HG03342 (cell line): ENCODE data around the gene BACE2.

Experiments
- ATAC-seq: cut with Tn5 transposase; IDR thresholded peaks from one replicate; pipeline ENCODE4 v1.9.1; 2021; ENCODE audit warnings: mild to moderate bottlenecking, moderate library complexity; ENCODE audit not compliant: unreplicated experiment

BACE2 gene

DNA sequence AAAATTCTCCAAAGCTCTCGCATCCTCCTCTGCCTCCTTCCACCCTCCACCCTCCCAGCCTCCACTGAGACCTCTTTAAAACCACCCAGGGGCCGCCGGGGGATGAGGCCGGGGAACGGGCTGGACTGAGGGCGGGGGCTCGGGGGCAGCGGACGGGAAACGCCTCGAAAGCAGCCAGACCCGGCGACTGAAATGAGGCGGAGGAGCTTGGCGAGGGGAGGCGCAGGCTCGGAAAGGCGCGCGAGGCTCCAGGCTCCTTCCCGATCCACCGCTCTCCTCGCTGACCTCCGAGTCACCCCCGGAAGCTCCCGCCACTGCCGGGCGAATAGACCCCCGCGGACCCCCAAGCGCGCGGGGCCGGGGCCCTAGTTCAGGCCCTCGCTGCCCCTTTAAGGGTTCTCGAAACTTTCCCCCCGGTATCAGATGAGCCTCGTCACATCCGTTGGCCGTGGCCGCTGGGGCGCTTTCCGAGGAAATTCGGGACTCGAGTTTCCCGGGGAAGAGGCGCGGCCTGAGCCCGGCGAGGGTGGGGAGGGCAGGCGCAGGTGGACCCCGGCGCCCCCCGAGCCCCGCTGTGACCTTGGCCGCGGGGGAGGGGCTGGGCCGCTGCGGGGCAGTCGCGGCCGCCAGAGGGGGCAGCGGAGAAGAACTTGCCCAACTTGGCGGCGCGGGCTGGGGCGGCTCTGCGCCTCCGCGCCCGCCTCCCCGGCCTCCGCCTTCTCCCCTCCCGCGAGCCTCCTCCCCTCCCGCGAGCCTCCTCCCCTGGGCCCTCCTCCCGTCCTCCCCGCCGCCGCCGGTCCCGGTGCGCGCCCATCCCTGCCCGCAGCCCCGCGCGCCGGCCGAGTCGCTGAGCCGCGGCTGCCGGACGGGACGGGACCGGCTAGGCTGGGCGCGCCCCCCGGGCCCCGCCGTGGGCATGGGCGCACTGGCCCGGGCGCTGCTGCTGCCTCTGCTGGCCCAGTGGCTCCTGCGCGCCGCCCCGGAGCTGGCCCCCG lies at the start of gene BACE2:
Gene BACE2, plus strand, starts transcription at position 813 of the 995 bp plus-strand sequence. Its CDS starts 104 bp downstream, at position 917.
- no peak for ATAC-seq

DNA sequence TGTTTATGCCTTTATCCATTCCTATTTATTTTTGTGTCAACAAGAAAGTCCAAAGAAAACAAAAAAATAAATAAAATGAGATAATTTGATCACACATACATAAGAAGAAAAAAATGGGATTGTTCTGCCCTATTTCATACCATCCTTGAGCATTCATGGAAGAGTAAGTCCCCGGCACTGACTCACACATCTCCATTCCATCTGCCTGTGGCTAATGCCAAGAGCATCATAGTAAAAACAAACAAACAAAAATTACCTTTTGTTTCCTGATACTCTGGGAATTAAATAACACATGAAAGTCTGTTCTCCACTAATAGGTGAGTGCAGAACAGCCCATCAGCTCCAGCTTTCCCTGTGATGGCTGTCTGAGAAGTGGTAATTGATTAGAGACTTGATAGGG lies 48.1 kb upstream of the BACE2 start:
- ATAC-seq, result no peak

DNA sequence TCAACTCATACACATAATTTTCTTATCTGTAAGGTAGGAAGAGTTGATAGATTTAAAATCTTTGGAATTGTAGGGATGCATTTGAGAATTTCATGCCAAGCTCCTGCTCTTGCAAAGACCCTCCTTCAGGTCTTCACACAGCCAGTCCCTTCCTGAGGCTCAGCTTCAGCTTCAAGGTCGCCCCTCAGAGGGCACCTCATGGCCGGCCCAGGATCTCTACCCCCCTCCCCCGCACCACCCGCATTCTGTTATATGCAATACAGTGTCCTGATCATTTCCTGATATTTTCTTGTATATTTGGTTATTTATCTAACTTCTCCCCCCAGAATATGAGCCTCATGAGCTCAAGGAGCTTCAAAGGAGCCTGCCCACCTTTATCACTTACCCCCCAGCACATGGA lies 47.0 kb upstream of the BACE2 start:
- ATAC-seq, result no peak

DNA sequence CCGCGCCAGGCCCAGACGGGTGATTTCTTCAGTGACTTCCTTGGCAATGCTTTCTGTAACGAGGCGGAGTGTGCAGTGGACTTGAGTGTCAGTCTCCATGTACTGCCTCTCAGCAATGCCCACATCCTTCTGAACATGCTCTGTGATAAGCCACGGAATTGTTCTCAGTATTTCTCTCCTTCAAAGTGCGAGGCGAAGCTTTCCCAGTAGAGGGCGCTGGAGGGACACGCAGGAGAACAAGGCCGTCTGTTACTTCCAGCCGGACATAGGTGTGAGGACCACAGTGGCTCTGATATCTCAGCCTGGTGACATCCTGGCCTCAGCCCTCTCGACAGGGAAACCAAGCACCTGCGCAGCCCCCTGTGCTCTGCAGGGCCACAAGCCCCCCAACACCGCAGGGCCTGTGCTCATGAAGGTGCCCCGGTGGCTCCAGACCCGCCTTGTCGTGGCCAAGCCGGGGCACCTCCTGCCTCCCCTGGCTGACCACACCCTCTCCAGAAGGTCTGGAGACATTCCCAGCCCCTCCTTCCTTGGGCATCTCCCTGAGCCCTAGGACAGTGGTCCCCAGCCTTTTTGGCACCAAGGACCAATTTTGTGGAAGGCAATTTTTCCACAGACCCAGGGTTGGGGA lies 46.1 kb upstream of the BACE2 start:
- ATAC-seq, result no peak

DNA sequence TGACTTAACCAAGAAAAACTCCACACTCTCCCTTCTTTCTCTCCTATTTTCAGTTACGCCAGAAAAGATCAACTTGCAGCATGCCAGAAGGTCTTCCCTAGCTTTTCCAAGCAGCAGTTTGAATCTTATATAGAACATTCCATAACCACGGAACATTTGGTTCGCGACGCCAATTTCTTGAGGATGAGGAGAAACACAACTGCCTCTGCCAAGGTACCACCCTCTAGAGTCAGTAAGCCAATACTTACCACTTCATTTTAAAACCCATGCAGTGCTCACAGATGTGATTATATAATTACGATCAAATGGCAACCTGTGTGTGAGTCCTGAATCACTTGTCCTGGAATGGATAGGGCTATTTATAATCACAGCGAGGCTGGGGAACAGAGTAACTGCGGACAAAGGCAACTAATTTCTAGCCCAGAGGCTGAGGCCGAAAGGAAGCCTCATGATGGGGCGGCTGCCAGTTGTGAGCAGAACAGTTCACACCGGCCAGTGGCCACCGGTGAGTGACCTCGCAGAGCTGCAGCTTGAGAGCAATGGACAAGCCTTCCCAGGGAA lies 43.2 kb upstream of the BACE2 start:
- no peak for ATAC-seq

DNA sequence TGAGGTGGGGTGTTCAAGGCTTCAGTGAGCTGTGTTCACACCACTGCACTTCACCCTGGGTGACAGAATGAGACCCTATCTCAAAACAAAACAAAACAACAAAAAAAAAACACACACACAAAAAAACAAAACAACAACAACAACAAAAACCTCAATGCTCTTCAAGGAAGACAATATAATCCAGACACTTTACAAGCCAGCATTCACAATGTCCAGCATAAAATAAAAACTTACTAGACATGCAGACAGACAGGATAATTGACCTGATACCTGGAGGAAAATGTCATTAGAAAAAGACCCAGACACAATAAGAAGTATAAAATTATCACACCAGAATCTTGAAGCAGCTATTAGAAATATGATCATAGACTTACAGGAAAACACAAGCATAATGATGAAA lies 39.0 kb upstream of the BACE2 start:
- no peak for ATAC-seq

DNA sequence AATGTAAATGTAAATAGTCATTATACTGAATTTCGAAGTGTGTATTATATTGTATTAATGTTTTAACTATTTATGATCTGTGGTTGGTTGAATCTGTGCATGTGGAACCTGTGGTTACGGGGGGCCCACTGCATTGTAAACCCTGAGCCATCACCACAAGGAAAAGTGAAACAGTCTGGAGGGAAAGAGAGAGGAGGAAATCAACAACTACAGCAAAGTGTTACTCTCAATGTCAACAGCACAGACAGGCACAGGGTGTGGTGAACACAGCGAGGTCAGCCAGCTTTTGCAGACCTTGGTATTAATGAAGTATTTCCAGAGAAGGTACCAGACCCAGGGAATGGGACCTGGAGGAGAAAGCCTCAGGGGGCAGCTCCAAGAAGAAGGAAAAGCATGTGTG lies 37.1 kb upstream of the BACE2 start:
- no peak for ATAC-seq

DNA sequence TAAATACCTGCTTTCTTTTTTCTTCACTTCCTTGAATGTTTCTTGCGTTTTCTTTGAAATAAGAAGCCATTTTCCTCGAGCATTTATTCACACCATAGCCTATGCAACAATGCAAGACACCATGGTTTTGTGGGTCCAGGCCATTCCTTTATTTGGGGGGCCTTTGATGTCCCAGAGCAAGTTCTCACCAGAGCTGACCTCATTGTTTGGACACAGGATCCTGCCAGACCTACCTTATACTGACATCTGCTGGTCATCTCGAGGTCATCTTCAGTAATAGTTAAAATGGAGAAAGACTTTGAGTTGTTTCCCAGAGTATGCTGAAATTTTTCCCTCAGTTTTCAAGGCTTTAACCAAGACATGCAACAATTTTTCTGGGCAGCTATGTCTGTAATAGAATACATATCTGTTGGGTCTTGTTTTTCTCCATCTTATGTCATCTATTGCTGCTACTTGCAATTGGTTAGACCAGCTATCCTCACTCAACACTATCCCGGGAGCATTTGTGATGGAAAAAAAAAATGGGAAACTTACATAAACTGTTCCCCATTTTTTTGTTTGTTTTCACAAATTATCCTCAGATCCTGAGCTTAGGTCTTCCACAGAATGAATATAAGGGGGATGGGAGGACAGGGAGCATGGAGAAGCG lies 34.0 kb upstream of the BACE2 start:
- ATAC-seq, result no peak

DNA sequence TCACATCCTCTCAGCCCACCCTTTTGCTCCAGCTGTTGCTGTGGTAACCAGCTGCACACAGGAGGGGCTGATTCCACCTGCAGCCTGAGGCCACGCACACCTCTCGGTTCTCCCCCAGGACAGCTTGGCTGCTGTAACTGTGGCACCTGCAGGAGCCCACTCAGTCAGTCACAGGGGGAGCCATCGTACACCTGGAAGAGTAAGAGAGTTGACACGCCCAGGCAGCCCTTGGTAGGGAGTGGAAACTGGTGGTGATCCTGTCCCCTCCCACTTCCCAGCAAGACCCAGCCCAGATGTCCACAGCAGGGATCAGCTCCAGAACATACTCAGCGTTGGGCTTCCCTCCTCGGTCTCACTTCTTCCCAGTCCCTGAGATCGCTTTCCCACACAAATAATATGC lies 32.2 kb upstream of the BACE2 start:
- ATAC-seq, result no peak

DNA sequence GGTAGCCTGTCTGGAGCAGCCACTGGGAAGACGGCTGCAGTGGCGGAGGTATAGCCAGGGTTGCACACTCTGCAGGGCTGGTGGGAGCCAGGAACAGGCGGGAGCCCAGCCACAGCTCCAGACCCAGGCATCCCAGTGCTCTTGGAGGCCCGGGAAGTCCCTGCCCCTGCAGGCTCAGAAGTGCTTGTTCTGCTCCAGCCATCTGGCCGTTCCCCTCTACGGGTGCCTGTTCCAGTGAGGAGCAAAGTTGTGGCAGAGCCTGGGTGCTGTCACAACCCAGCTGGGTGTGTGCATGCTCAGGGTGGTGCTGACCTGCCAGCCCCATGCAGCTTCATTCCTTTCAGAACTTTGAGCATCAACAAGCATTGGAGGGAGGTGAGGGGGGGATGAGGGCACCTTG lies 31.7 kb upstream of the BACE2 start:
- no peak for ATAC-seq

DNA sequence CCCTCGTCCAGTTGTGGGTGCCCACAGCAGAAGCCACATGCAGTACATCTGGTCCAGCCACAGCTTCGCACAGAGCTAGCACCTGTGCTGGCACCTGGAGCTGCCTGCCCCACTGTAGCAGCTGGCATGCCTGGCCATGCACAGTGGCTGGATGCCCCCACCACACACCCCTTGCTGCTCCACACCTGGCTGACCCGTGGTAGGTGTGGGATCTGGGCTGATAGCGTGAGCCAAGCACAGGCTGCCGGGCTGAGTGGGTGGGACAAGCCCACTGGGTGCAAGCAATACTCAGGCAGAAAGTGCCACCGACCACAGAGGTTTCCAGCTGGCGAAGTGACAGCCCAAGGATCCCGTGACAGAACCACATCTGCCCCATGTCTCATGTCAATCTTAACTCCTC lies 30.6 kb upstream of the BACE2 start:
- no peak for ATAC-seq

DNA sequence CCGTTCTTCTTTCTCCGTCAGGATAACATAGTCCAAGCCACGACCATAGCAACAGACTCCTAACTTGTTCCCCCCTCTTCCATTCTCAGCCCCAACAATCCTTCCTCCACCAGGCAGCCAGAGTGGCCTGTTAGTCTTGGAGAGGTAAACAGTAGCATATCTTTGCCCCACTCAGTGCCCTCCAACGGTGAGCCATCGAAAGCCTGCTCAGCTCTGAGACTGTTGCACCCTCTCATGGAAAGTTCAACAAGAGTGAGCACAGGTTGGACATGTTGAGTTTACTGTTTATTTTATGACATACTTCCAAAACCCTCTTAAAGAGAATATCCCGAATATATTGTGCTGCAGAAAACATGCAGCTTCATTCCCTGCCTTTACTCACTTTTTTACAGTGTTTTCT lies 30.1 kb upstream of the BACE2 start:
- no peak for ATAC-seq

DNA sequence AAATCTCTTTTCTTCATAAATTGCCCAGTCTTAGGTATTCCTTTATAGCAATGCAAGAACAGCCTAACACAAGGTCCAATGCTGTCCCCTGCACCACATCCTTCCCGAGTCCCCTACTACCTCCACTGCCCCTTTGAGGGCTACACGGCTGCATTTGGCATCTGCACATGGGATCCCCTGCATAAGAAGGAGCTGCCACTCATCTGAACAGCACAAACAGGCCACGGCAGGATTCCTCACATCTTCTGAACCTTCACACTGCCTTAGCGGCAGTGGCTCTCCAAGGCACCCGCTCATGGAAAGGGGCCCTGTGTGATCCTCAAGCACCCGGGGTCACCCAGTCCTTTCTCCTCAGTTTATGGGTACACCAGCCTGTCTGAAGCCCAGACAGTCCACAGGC lies 29.2 kb upstream of the BACE2 start:
- ATAC-seq, result no peak

DNA sequence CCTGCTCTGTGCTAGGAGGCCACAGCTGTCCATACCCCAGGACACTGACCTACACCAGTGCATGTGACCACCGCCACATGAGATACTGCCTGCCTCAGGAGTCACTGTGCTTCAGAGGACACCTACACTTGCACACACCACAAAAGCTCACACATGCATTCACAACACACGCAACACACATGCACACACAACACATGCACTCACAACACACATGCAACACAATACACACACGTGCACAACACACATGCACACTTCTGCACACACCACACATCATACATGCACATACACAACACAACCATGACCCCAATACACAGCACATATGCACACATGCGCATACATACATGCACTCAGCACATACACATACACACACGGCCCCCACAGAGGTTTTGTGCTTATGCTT lies 28.7 kb upstream of the BACE2 start:
- no peak for ATAC-seq

DNA sequence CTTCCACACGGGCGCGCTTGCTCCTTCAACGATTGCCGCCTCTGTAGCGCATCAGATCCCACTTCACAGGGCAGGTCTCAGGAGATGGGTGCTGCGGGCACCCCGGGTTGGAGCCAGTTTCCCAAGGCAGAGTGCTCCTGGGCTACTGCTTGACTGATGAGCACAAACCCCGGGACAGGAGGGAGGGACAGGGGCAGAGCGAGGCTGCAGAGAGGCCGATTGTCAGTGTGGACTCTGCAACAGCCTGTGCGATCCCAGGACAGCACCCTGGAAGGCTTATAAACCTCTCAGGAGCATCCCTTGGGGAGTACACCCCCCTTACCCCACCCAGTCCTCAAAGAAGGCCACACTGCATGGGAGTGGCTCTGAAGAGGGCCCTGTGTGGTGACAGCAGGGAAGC lies 28.0 kb upstream of the BACE2 start:
- no peak for ATAC-seq

DNA sequence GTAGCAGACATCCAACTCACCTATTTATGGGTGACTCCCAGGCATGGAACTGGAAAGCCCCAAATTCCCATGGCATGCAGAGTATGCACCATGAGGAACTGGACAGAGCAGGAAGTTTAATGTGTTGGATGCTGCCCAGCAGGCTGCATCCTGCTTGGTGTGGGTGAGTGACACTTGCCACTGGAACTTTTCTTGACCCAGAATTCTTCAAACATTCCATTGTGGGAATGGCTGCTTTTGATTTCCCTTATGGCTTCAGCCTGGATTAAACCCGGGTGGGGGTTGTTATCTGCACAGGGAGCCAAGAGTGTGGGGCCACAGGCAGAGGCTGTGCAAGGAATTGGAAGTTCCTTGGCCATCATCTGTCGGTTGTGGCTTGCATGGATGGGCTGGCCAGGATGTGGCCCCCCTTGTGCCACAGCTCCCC lies 26.9 kb upstream of the BACE2 start:
- ATAC-seq, result no peak

DNA sequence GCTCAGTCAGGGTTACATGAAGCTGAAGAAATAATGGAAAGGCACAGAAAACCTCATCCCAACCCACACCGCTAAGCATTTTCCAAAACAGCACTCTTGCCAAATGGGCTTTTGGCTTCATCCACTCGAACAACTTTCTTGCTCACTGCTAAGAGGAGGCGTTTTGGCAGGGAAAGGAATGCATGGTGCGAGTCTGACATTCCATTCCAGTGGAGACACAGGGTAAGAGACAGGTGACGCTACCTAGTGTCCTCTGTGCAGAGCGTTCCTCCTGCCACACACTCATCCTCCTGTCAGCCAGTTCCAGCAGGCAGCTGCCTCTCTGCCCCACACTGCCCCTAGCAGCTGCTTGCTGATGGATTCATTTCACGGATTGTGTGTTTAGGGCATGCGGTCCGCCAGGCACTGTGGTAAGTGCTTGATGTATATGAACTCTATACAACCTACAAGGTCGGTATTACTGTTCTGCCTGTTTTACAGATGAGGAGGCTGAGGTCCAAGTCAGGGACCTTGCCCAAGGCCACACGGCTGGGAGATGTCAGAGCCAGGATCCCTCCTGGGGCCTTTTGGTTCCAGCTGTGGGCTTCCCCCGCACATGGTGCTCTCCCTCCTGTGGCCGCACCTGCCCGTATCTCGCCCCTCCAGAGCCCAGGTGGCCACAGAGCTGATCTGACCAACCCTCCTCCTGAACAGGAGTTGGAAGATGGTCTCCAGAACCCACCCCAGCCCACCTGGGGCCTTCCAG lies 25.7 kb upstream of the BACE2 start:
- ATAC-seq, result no peak

DNA sequence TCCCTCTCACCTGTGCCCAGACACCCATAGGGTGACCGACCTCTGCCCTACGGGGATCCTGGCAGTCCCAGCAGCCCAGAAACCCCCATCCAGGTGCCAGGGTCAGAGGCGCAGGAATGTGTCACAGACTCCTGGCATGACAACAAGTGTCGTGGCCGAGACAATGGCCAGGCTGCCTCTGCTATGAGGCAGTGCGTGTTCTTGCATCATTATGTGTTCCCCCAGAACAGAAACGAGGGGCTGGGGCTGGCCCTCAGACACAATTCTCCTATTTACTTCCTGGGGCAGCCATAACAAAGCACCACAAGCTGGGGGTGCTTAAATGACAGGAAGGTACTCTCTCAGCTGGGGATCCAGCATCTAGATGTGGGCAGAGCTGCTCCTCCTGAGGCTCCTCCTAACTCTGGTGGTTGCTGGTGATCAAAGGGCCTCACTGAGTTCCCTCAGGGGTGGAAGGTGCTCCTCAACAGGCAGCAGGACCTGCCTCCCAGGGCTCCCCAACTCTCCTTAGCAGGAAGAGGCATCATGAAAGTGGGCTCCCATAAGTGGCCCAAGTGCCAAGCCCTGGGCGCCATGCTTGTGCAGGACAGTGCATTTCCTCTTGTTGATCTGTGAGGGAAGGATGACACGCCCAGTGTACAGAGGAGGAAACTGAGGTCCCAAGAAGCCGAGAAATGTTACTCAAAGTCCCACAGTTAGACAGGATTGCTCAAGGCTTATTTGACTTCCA lies 24.2 kb upstream of the BACE2 start:
- ATAC-seq, result no peak

DNA sequence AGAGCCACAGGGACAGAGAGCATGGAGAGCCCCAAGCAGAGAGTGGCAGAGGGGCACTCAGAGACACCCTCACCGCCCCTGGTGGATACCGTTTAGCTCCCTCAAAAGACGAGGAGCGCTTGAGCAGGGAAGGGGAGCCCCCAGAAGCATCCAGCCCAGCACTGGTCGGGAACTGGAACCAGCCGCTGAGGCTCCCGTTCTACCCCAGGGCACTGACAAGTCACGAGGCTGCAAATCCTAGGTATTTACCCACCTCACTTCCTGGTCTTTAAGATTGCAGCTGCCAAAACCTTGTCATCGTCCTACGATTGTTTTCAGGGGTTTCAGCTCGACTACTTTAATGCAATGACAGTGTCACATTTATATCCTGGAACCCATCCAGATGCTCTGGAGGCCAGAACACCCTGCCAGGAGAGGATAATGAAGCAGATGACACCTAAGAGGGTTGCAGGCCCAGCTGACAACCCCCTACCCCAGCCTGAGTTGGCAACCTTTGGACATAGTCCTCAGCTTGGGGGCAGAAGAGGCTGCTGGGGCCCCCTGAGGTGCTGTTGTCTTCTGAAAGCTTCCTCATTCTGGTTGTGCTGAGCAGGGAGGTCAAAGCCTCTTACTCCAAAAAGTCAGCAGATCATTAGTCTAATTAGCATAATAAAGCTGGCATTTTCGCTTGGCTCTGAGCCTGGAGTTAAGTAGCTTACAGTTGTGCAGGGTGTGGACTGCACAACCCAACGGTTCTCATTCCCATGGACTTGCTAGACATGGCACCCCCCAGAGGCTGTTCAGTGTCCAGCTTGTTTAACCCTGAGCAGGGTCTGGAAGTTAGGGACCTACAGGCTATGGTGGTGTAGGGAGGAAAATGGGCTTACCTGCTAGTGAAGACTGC lies 20.6 kb upstream of the BACE2 start:
- ATAC-seq, result no peak
